ENCODE results near the gene FOXK1. TPM values are rescaled to one million over a fixed set of nuclear protein-coding genes. Genes with fewer than 3 reads are reported as not detected.

FOXK1 gene
- total RNA-seq, 2 experiments from 2014 or later, result 38.1 to 38.2 TPM

GRCh38 chr7:4764402-4765007 is 82.4 kb downstream of the FOXK1 start:
- H3K36me3 Mint-ChIP-seq, result peaks cover 7% of the 10 kb centered on the region
- H3K4me3 Mint-ChIP-seq, result no peak overlapping the region
- H3K27me3 Mint-ChIP-seq, result no peaks in the 10 kb centered on the region
- no peak overlapping the region for H3K27ac Mint-ChIP-seq
- no peaks in the 10 kb centered on the region for H3K9me3 Mint-ChIP-seq
- H3K4me1 Mint-ChIP-seq, result peaks cover 2% of the 10 kb centered on the region
- no peak for DNase-seq

DNA sequence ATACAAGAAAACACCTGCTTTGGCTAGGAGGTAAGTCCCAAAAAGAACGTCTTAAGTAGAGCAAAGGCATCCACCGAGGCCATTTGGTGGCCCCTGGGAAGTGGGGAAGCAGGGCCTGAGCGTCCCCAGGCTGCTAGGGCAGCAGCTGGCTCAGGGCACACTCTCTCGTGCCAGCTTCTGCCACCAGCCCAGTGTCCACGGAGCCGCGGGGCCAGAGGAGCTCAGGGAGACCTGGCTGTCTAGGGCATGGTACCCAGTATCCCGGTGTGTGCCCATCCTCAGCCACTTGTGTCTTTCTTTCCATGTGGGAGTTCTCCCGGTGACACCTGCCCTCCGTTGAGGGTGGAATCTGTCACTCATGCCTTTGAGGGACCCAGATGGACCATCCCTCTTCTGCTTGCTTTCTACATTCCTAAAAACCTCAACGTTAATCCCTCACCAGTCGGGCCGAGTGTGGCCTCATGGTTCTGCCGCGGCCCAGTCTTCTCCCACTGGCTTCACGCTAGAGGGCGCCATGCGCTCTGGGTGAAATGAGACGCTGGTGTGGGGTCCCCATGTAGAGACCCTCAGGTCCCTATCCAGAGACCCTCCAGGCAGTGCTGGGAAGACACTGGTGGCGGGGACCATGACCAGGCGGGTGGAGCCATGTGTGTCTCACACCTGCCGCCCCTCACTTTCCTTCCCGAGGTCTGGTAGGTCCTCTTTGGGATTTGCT is 83.8 kb downstream of the FOXK1 start:
- peaks cover 7% of the 10 kb centered on the region for H3K36me3 Mint-ChIP-seq
- peaks cover 9% of the 10 kb centered on the region for H3K4me1 Mint-ChIP-seq
- no peak for DNase-seq
- H3K4me3 Mint-ChIP-seq, result no peak overlapping the region
- H3K27me3 Mint-ChIP-seq, result no peaks in the 10 kb centered on the region
- H3K27ac Mint-ChIP-seq, result no peak overlapping the region
- H3K9me3 Mint-ChIP-seq, result no peaks in the 10 kb centered on the region

DNA sequence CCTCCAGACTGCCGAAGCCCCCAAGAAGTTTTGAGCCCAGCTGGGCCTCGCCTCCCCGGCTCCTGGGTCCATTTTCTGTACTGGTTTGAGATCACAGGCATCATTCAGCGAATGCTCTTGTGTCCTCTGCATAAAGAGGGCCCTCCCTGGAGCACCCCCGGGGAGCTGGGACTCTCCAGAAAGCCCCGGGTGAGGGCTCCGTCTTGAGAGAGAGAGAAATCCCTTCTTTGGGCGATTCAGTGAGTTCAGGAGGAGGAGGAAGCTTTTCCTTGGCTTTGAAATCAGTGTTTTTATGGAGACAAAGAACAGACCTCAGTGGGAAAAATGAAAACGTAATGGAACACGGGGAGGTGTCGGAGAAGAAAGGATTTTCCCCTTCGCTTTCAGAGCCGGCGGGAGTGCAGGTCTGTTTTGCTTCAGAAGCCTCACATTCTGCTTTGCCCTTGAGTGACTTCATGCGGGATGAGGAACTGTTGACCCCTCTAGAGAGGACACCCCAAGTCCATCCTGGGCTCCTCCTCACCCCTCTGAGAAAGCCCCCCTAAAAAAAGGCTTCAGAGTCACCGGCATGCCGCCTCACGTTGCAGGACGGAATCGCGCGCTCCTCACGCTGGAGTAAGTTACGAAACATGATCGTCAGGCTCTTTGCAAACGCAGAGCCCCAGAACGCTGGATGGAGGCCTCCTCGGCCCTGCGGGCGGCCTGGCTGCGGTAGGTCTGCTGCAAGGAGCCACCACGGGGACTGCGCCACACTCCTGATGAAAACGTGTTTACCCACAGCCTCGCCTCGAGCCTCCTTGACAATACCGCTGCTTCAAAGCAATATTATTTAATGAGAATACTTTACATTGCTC is 84.8 kb downstream of the FOXK1 start:
- H3K27ac Mint-ChIP-seq, result no peak overlapping the region

GRCh38 chr7:4768597-4769569 is 86.8 kb downstream of the FOXK1 start:
- DNase-seq, result no peak
- Mint-ChIP-seq H3K27me3 (no peaks in the 10 kb centered on the region), H3K4me3 (no peak overlapping the region), H3K4me1 (peaks cover 11% of the 10 kb centered on the region), H3K36me3 (peaks cover 1% of the 10 kb centered on the region), H3K9me3 (no peaks in the 10 kb centered on the region), H3K27ac (no peak overlapping the region)

More for the DNA sequence above, 84.8 kb downstream of the FOXK1 start:
- no peak overlapping the region for H3K4me3 Mint-ChIP-seq
- no peak for DNase-seq
- no peaks in the 10 kb centered on the region for H3K27me3 Mint-ChIP-seq
- H3K9me3 Mint-ChIP-seq, result no peaks in the 10 kb centered on the region
- peaks cover 9% of the 10 kb centered on the region for H3K4me1 Mint-ChIP-seq
- H3K36me3 Mint-ChIP-seq, result peaks cover 4% of the 10 kb centered on the region

DNA sequence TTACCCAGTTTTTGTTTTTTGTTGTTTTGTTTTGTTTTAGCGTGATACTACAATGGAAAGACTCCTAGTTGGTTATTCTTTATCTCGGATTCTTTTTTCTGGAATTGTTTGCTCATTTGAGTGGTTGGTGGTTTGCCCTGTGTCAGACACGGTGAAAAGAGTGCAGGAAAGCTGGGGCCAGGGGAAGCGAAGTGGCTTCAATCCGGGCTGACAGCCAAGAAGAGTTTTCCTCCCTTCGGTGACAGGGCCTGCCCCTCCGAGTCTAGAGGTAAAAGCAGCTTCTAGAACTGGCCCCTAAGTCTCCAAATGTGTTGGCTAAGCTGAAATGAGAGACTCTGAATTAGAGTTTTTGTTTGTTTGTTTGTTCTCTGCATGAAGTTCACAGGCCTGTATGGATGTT is 87.7 kb downstream of the FOXK1 start:
- peak overlapping the region; percentile 3 for H3K27ac Mint-ChIP-seq
- H3K27me3 Mint-ChIP-seq, result no peaks in the 10 kb centered on the region
- peaks cover 20% of the 10 kb centered on the region for H3K4me1 Mint-ChIP-seq
- no peak for DNase-seq
- H3K36me3 Mint-ChIP-seq, result peaks cover 1% of the 10 kb centered on the region
- no peaks in the 10 kb centered on the region for H3K9me3 Mint-ChIP-seq
- no peak overlapping the region for H3K4me3 Mint-ChIP-seq

GRCh38 chr7:4770886-4771285 is 88.8 kb downstream of the FOXK1 start:
- Mint-ChIP-seq H3K27me3 (no peaks in the 10 kb centered on the region), H3K9me3 (no peaks in the 10 kb centered on the region), H3K4me3 (no peak overlapping the region), H3K4me1 (peaks cover 23% of the 10 kb centered on the region), H3K27ac (peak overlapping the region; percentile 61), H3K36me3 (peaks cover 3% of the 10 kb centered on the region)
- no peak for DNase-seq

GRCh38 chr7:4771737-4772136 is 89.6 kb downstream of the FOXK1 start:
- Mint-ChIP-seq H3K27me3 (no peaks in the 10 kb centered on the region), H3K4me3 (no peak overlapping the region), H3K9me3 (no peaks in the 10 kb centered on the region), H3K27ac (no peak overlapping the region), H3K36me3 (peaks cover 10% of the 10 kb centered on the region), H3K4me1 (peaks cover 26% of the 10 kb centered on the region)
- no peak for DNase-seq

DNA sequence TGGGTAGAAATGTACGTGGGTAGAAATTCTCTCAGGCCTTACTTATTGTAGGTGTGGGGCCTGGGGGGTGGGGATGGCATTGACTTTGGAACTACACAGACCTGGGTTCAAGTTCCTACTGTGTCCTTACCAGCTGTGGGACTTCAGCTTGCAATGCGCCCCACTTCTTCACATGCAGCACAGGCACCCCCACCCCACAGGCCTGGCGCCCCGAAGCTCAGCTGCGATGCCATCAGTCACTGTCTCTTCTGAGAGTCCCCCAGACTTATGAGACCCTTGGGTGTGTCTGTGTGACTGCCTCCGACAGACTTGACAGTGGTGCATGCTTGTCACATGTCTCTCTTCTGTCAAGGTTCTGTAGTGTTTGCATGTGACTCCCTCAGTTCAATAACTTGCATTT is 90.2 kb downstream of the FOXK1 start:
- no peak for DNase-seq
- H3K4me3 Mint-ChIP-seq, result no peak overlapping the region
- no peaks in the 10 kb centered on the region for H3K9me3 Mint-ChIP-seq
- no peaks in the 10 kb centered on the region for H3K27me3 Mint-ChIP-seq
- H3K27ac Mint-ChIP-seq, result no peak overlapping the region
- H3K36me3 Mint-ChIP-seq, result peaks cover 14% of the 10 kb centered on the region
- peaks cover 30% of the 10 kb centered on the region for H3K4me1 Mint-ChIP-seq

DNA sequence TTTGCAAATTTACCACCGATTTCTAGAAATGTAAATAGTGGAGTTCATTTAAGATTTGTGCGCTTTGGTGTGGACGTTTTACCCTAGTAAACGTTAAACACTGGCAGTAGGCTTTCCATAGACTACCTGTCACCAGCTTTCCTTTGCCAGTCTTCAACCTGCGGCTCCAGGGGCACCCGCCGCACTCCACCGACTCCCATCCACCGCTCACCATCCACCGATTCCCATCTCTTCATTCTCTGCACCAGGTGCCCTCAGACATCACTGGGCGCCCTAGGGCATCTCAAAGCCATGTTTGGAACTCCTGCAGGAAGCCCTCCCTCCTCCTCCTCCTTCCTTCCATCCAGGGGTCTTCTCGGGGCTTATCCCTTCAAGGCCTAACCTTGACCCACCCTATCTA is 91.9 kb downstream of the FOXK1 start:
- H3K27me3 Mint-ChIP-seq, result no peaks in the 10 kb centered on the region
- peaks cover 41% of the 10 kb centered on the region for H3K4me1 Mint-ChIP-seq
- no peak for DNase-seq
- H3K9me3 Mint-ChIP-seq, result no peaks in the 10 kb centered on the region
- peaks cover 19% of the 10 kb centered on the region for H3K36me3 Mint-ChIP-seq
- H3K27ac Mint-ChIP-seq, result peak overlapping the region; percentile 97
- H3K4me3 Mint-ChIP-seq, result peak overlapping the region; percentile 99

GRCh38 chr7:4774658-4775249 is 92.7 kb downstream of the FOXK1 start:
- no peaks in the 10 kb centered on the region for H3K27me3 Mint-ChIP-seq
- H3K9me3 Mint-ChIP-seq, result no peaks in the 10 kb centered on the region

GRCh38 chr7:4775250-4775847 is 93.3 kb downstream of the FOXK1 start, which contains the start of gene AP5Z1:
TSS of gene AP5Z1 (plus strand) at chr7:4775623. CDS start at chr7:4775716, 93 bp downstream.
- Mint-ChIP-seq H3K36me3 (peaks cover 19% of the 10 kb centered on the region), H3K27me3 (no peaks in the 10 kb centered on the region), H3K9me3 (no peaks in the 10 kb centered on the region), H3K4me1 (peaks cover 35% of the 10 kb centered on the region), H3K4me3 (peak within 1 kb of the TSS; percentile 99), H3K27ac (peak within 1 kb of the TSS; percentile 97)
- peak; percentile 98 for DNase-seq

More at GRCh38 chr7:4774658-4775249, 92.7 kb downstream of the FOXK1 start:
- Mint-ChIP-seq H3K27ac (peak overlapping the region; percentile 97), H3K4me1 (peaks cover 36% of the 10 kb centered on the region), H3K4me3 (peak overlapping the region; percentile 99), H3K36me3 (peaks cover 19% of the 10 kb centered on the region)
- no peak for DNase-seq

GRCh38 chr7:4775848-4776623 is 93.9 kb downstream of the FOXK1 start:
- DNase-seq, result peak; percentile 37
- peaks cover 19% of the 10 kb centered on the region for H3K36me3 Mint-ChIP-seq
- peaks cover 32% of the 10 kb centered on the region for H3K4me1 Mint-ChIP-seq
- H3K27ac Mint-ChIP-seq, result peak overlapping the region; percentile 97
- H3K4me3 Mint-ChIP-seq, result peak overlapping the region; percentile 99
- no peaks in the 10 kb centered on the region for H3K9me3 Mint-ChIP-seq
- no peaks in the 10 kb centered on the region for H3K27me3 Mint-ChIP-seq

GRCh38 chr7:4779118-4779517 is 97.0 kb downstream of the FOXK1 start:
- no peak for DNase-seq
- Mint-ChIP-seq H3K27me3 (no peaks in the 10 kb centered on the region), H3K4me3 (no peak overlapping the region), H3K27ac (no peak overlapping the region), H3K4me1 (peaks cover 28% of the 10 kb centered on the region), H3K9me3 (no peaks in the 10 kb centered on the region), H3K36me3 (peaks cover 19% of the 10 kb centered on the region)

All from activated naive CD8-positive, alpha-beta T cell treated with anti-CD3 and anti-CD28 coated beads for 36 hours (primary cell).